Progenitor cell of endocrine pancreas (in vitro differentiated cells): Measurements from ENCODE around the gene NRSN2. TPM values are rescaled to one million over a fixed set of nuclear protein-coding genes. Genes with fewer than 3 reads are reported as not detected.

Source experiments
- DNase-seq: peaks from one replicate; pipeline ENCODE4 v3.0.0; 2021; ENCODE audit warnings: low spot score; ENCODE audit not compliant: unreplicated experiment
- H3K27ac Mint-ChIP-seq: 2 replicates; pipeline ENCODE4 v1.8.0; 2021; ENCODE audit warnings: mild to moderate bottlenecking, moderate library complexity, mixed read lengths
- H3K27me3 Mint-ChIP-seq: 2 replicates; pipeline ENCODE4 v1.8.0; 2021; ENCODE audit warnings: mixed read lengths
- H3K36me3 Mint-ChIP-seq: 2 replicates; pipeline ENCODE4 v1.8.0; 2022; ENCODE audit warnings: mixed read lengths; ENCODE audit not compliant: insufficient read depth
- H3K4me1 Mint-ChIP-seq: 2 replicates; pipeline ENCODE4 v1.8.0; 2021; ENCODE audit warnings: low read depth, mixed read lengths
- H3K4me3 Mint-ChIP-seq: 2 replicates; pipeline ENCODE4 v1.8.0; 2021; ENCODE audit warnings: low read depth, mild to moderate bottlenecking, moderate library complexity, mixed read lengths
- H3K9me3 Mint-ChIP-seq: 2 replicates; pipeline ENCODE4 v1.8.0; 2021; ENCODE audit warnings: low read depth, mixed read lengths
- CTCF ChIP-seq: fragments of 200-600 bp; sonication (generic); IDR thresholded peaks from one replicate; pipeline ENCODE4 v1.5.0; 2021; ENCODE audit warnings: antibody characterized with exemption, mild to moderate bottlenecking; ENCODE audit not compliant: unreplicated experiment
- total RNA-seq: library from RNA; stranded (reverse); gene quantifications from 2 replicates; pipeline ENCODE4 v1.2.1, GENCODE V29; 2021

Gene NRSN2
- total RNA-seq, 1 donor from 2014 or later: 33.0 TPM

- peaks cover 10% of the 10 kb centered on the region for H3K27me3 Mint-ChIP-seq
- no peak for TF ChIP-seq CTCF
- H3K4me3 Mint-ChIP-seq: no peak overlapping the region
- no peaks in the 10 kb centered on the region for H3K9me3 Mint-ChIP-seq
- no peak for DNase-seq
- H3K36me3 Mint-ChIP-seq: no peaks in the 10 kb centered on the region
- peaks cover 6% of the 10 kb centered on the region for H3K4me1 Mint-ChIP-seq
- H3K27ac Mint-ChIP-seq: no peak overlapping the region
Observed at GRCh38 chr20:341682-342081, 5.2 kb upstream of the NRSN2 start.

- Mint-ChIP-seq H3K36me3 (no peaks in the 10 kb centered on the region), H3K27ac (no peak overlapping the region), H3K4me3 (no peak overlapping the region), H3K4me1 (peaks cover 6% of the 10 kb centered on the region), H3K9me3 (no peaks in the 10 kb centered on the region), H3K27me3 (peaks cover 7% of the 10 kb centered on the region)
- TF ChIP-seq CTCF: no peak
- no peak for DNase-seq
Observed at GRCh38 chr20:343107-343506, 3.8 kb upstream of the NRSN2 start.

- Mint-ChIP-seq H3K27ac (peak overlapping the region; percentile 89), H3K4me1 (peaks cover 16% of the 10 kb centered on the region), H3K9me3 (no peaks in the 10 kb centered on the region), H3K4me3 (peak overlapping the region; percentile 86), H3K27me3 (peaks cover 3% of the 10 kb centered on the region), H3K36me3 (peaks cover 4% of the 10 kb centered on the region)
- no peak for DNase-seq
- no peak for TF ChIP-seq CTCF
Observed at GRCh38 chr20:346033-346639, 775 bp upstream of the NRSN2 start.

- Mint-ChIP-seq H3K27ac (peak overlapping the region; percentile 33), H3K4me1 (peaks cover 16% of the 10 kb centered on the region), H3K9me3 (no peaks in the 10 kb centered on the region), H3K36me3 (peaks cover 4% of the 10 kb centered on the region), H3K4me3 (peak overlapping the region; percentile 86), H3K27me3 (peaks cover 3% of the 10 kb centered on the region)
- DNase-seq: no peak
- no peak for TF ChIP-seq CTCF
Observed at GRCh38 chr20:347317-347639, 367 bp downstream of the NRSN2 start.

GRCh38 chr20:347640-348484, 951 bp downstream of the NRSN2 start:
- peaks cover 16% of the 10 kb centered on the region for H3K4me1 Mint-ChIP-seq
- peak; percentile 91 for DNase-seq
- H3K27ac Mint-ChIP-seq: peak overlapping the region; percentile 97
- peaks cover 4% of the 10 kb centered on the region for H3K36me3 Mint-ChIP-seq
- no peaks in the 10 kb centered on the region for H3K9me3 Mint-ChIP-seq
- no peak for TF ChIP-seq CTCF
- H3K27me3 Mint-ChIP-seq: peaks cover 3% of the 10 kb centered on the region
- peak overlapping the region; percentile 86 for H3K4me3 Mint-ChIP-seq
